Kidney (tissue), 14 donors: ENCODE measurements around the gene USP6NL. TPM values are rescaled to one million over a fixed set of nuclear protein-coding genes. Genes with fewer than 3 reads are reported as not detected.

Source experiments
- DNase-seq, 5 donors: peaks; one replicate each; pipeline ENCODE4 v3.0.0-alpha.2; 2013 to 2020
- FAIRE-seq: peaks from 2 replicates; lab custom pipeline; 2012; peaks lifted over from hg19 to GRCh38; lab: Jason Lieb, UNC
- H3K27ac ChIP-seq, 2 donors: one replicate each; pipeline ENCODE4 v1.7.0; 2013; ENCODE audit warnings: low read depth in 2 of 2, low read length in 2 of 2, inconsistent platforms in 1 of 2
- H3K27me3 ChIP-seq: one replicate; pipeline ENCODE4 v1.7.1; 2013; ENCODE audit warnings: low read length, inconsistent platforms; ENCODE audit not compliant: control insufficient read depth, insufficient read depth
- H3K36me3 ChIP-seq, 3 donors: one replicate each; pipeline versions ENCODE4 v1.7.0 to v1.7.1; 2013; ENCODE audit warnings: low read length in 3 of 3, control low read depth in 1 of 3, inconsistent platforms in 1 of 3; ENCODE audit not compliant: insufficient read depth in 3 of 3, control insufficient read depth in 2 of 3
- H3K4me1 ChIP-seq, 3 donors: one replicate each; pipeline versions ENCODE4 v1.7.0 to v1.7.1; 2013; ENCODE audit warnings: low read length in 3 of 3, inconsistent platforms in 1 of 3, low read depth in 1 of 3; ENCODE audit not compliant: control insufficient read depth in 2 of 3, insufficient read depth in 2 of 3
- H3K4me3 ChIP-seq, 3 donors: one replicate each; pipeline versions ENCODE4 v1.7.0 to v1.8.1; 2013; ENCODE audit warnings: low read length in 3 of 3, control low read depth in 1 of 3, inconsistent platforms in 1 of 3
- H3K9ac ChIP-seq, 3 donors: one replicate each; pipeline versions ENCODE4 v1.7.0 to v1.7.1; 2013; ENCODE audit warnings: low read length in 3 of 3, control low read depth in 1 of 3, inconsistent platforms in 1 of 3
- H3K9me3 ChIP-seq, 3 donors: one replicate each; pipeline versions ENCODE4 v1.7.0 to v1.7.1; 2013; ENCODE audit warnings: low read length in 3 of 3, control low read depth in 1 of 3, inconsistent platforms in 1 of 3; ENCODE audit not compliant: control insufficient read depth in 2 of 3, insufficient read depth in 1 of 3
- intact Hi-C: fragments of 100-400 bp; cut with DNase I; formaldehyde crosslinking; loops from one replicate; pipeline ENCODE4 v1.11.1; 2022
- polyA plus RNA-seq: library from polyadenylated mRNA; stranded (reverse); fragments of 350-450 nt; fragmentation: Illumina TruSeq; extraction: RNeasy Lipid Tissue Mini Kit (QIAGEN cat#74804); gene quantifications from one replicate; pipeline ENCODE4 v1.2.3, GENCODE V29; 2014; ENCODE audit warnings: low read depth, low replicate concordance; ENCODE audit not compliant: insufficient read depth
- total RNA-seq: library from RNA; stranded (reverse); fragmentation: NEBNext Ultra II Directional; extraction: Animal tissue kit (Norgen Biotek cat#: 25700); gene quantifications from one replicate; pipeline ENCODE4 v1.2.1, GENCODE V29; 2021
- TF ChIP-seq, protein P1 (sequence below): IDR thresholded peaks from 3 replicates; pipeline ENCODE4 v1.5.1; 2012; ENCODE audit warnings: mild to moderate bottlenecking, moderate library complexity, borderline replicate concordance; ENCODE audit not compliant: insufficient read depth; ENCODE audit errors: extremely low read depth
- donor health status: control.
- donor health status: control.
- donor health status: control.
- donor health status: control.
- donor health status: control.
- donor health status: DM: yes; HTN: yes; CAD: no.
- donor health status: Normal renal cell carcinoma (clear cell type).

The USP6NL gene
- total and polyA plus RNA-seq, 2 donors from 2014 or later: 4.5 to 17.7 TPM

DNA sequence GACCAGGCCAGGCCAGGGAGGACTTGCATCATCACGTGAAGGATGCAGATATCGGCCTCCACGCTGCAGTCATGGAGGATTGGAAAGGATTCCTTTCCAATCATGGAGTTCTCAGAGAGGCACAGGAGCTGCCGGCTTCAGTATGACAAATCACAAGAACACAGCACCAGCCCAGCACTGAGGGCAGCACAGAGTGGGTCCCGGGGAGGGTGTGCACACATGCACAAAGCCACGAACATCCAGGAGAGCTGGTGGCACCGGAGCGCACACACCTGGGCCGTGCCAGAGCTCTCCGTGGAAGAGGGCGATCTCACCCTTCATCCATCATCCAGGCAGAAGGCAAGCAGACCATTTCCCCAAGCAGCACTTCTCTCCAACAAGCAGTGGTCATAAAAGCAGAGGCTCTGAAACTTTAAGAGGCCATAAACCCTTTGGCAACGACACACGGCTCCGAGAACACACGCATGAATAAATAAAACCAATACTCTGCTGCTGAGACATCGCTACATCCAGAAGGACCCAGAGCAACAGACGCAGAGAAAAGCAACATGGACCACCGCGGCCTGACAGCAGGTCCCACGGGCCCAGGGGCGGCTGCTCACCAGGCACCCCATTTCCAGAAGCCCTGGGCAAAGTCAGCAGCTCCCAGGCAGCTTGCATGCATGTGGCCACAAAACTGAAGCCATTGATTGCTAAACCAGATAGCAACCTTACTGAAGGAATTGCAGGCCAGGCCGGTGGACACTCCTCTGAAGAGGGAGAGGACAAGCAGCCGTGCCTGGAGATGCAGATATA, 180.8 kb downstream of the USP6NL start:
- DNase-seq (peak in 3 of 5 donors; percentile 22 to 70 (median 31)), FAIRE-seq (no peak)
- intact Hi-C loops: no loop called here
- Histone ChIP-seq H3K27me3 (no peaks in the 10 kb centered on the region), H3K27ac (no peak overlapping the region), H3K9me3 (no peaks in the 10 kb centered on the region), H3K36me3 (no peaks in the 10 kb centered on the region), H3K4me3 (no peak overlapping the region), H3K9ac (no peak overlapping the region), H3K4me1 (no peaks in the 10 kb centered on the region)
- TF ChIP-seq, protein P1, sequence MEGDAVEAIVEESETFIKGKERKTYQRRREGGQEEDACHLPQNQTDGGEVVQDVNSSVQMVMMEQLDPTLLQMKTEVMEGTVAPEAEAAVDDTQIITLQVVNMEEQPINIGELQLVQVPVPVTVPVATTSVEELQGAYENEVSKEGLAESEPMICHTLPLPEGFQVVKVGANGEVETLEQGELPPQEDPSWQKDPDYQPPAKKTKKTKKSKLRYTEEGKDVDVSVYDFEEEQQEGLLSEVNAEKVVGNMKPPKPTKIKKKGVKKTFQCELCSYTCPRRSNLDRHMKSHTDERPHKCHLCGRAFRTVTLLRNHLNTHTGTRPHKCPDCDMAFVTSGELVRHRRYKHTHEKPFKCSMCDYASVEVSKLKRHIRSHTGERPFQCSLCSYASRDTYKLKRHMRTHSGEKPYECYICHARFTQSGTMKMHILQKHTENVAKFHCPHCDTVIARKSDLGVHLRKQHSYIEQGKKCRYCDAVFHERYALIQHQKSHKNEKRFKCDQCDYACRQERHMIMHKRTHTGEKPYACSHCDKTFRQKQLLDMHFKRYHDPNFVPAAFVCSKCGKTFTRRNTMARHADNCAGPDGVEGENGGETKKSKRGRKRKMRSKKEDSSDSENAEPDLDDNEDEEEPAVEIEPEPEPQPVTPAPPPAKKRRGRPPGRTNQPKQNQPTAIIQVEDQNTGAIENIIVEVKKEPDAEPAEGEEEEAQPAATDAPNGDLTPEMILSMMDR: no peak

DNA sequence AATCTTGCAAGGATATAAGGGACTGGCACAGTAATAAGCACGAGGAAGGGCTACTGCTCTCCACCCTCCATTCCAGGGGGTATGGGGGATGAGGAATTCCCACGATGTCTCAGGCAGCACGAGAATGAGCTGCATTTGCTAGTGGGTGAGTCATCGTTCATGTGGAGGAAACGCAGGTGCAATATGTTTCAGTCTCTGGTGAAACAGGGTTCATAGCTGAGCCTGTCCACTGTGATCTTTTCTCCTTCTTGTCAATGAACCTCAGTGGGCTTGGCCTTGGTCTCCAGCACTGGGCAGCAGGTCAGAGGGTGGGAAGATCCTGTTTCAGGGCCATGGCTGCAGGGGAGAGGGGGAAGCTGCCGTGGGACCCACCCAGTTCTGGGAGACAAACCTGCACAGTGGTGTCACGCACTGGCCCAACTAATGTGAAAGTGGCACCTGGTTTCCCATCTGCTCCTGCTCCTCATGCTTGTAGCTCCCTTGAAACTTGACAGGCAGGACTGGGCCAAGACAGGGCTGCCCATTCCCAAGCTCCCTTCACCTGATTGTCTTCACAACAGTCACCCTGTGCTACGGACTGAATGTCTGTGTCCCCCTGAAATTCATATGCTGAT, 181.9 kb downstream of the USP6NL start:
- H3K9ac ChIP-seq: no peak overlapping the region
- no peak overlapping the region for H3K27ac ChIP-seq
- no peaks in the 10 kb centered on the region for H3K4me1 ChIP-seq
- FAIRE-seq (no peak), DNase-seq (no peak)
- no peaks in the 10 kb centered on the region for H3K9me3 ChIP-seq
- TF ChIP-seq, protein P1: no peak
- no peaks in the 10 kb centered on the region for H3K36me3 ChIP-seq
- H3K27me3 ChIP-seq: no peaks in the 10 kb centered on the region
- intact Hi-C loops: no loop called here
- no peak overlapping the region for H3K4me3 ChIP-seq

DNA sequence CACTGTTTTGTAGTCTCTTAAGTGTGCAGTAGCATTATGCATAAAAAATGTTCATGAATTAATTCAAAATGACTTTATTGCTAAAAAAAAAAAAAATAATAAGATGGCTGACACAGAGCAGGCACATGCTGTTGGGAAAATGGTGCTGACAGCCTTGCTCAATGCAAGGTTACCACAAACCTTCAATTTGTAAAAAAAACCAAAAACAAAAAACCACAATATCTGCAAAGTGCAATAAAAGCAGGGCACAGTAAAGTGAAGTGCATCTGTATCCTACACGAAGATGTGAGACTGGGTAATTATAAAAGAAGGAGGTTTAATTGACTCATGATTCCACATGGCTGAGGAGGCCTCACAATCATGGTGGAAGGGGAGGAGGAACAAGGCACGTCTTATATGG, 185.8 kb downstream of the USP6NL start:
- intact Hi-C loops: no loop called here
- FAIRE-seq: no peak
- no peak overlapping the region for H3K4me3 ChIP-seq

More for the DNA sequence above, 185.8 kb downstream of the USP6NL start:
- Histone ChIP-seq H3K4me1 (no peaks in the 10 kb centered on the region), H3K9ac (no peak overlapping the region), H3K36me3 (no peaks in the 10 kb centered on the region), H3K9me3 (peaks cover 0 to 4% (median 0%) of the 10 kb centered on the region in 3 donors), H3K27ac (no peak overlapping the region), H3K27me3 (no peaks in the 10 kb centered on the region)
- TF ChIP-seq, protein P1: no peak
- DNase-seq: no peak
